SK-N-SH treated with all-trans-retinoic acid at 6 μM for 48 hours (cell line): ENCODE data around the gene SSBP2.

Experiments used
- ATAC-seq: fragments of 200-7000 bp; cut with Tn5 transposase; 3 replicates; pipeline ENCODE4 v1.9.1; 2020; ENCODE audit warnings: mild to moderate bottlenecking, moderate library complexity
- ARNTL ChIP-seq: fragments of 450-650 bp; formaldehyde crosslinking; IDR thresholded peaks from 2 replicates; pipeline ENCODE4 v1.5.0; 2020; ENCODE audit warnings: low read depth, mild to moderate bottlenecking, moderate library complexity, borderline replicate concordance
- BACH2 ChIP-seq: fragments of 250-450 bp; sonication (Bioruptor Pico); IDR thresholded peaks from 2 replicates; pipeline ENCODE4 v1.9.0; 2021; ENCODE audit warnings: mild to moderate bottlenecking, borderline replicate concordance
- CSDC2 ChIP-seq: fragments of 250-450 bp; sonication (Bioruptor Pico); IDR thresholded peaks from 2 replicates; pipeline ENCODE4 v1.5.0; 2020; ENCODE audit warnings: mild to moderate bottlenecking, moderate library complexity
- CSRNP3 ChIP-seq: fragments of 250-450 bp; sonication (Bioruptor Pico); IDR thresholded peaks from 2 replicates; pipeline ENCODE4 v1.5.1; 2021; ENCODE audit warnings: mild to moderate bottlenecking, moderate library complexity
- ESRRG ChIP-seq: fragments of 250-450 bp; sonication (Bioruptor Pico); IDR thresholded peaks from 2 replicates; pipeline ENCODE4 v1.6.1; 2021; ENCODE audit warnings: mild to moderate bottlenecking
- GLIS3 ChIP-seq: fragments of 250-450 bp; sonication (Bioruptor Pico); IDR thresholded peaks from 2 replicates; pipeline ENCODE4 v1.5.0; 2020; ENCODE audit warnings: mild to moderate bottlenecking, moderate library complexity
- ISL1 ChIP-seq: fragments of 250-450 bp; sonication (Bioruptor Pico); IDR thresholded peaks from 2 replicates; pipeline ENCODE4 v2.1.2; 2022; ENCODE audit warnings: mild to moderate bottlenecking, moderate library complexity
- OSR1 ChIP-seq: fragments of 250-450 bp; sonication (Bioruptor Pico); IDR thresholded peaks from 2 replicates; pipeline ENCODE4 v1.8.0; 2022; ENCODE audit warnings: moderate library complexity, mild to moderate bottlenecking, inconsistent platforms
- PATZ1 ChIP-seq: fragments of 250-450 bp; sonication (Bioruptor Pico); IDR thresholded peaks from 2 replicates; pipeline ENCODE4 v1.8.0; 2020; ENCODE audit warnings: mild to moderate bottlenecking, moderate library complexity, borderline replicate concordance
- POU6F1 ChIP-seq: fragments of 250-450 bp; sonication (Bioruptor Pico); IDR thresholded peaks from 2 replicates; pipeline ENCODE4 v1.8.0; 2021; ENCODE audit warnings: low read depth, mild to moderate bottlenecking, moderate library complexity, borderline replicate concordance
- PPARA ChIP-seq: fragments of 250-450 bp; sonication (Bioruptor Pico); IDR thresholded peaks from 2 replicates; pipeline ENCODE4 v1.5.0; 2020; ENCODE audit warnings: mild to moderate bottlenecking, borderline replicate concordance
- RARB ChIP-seq: fragments of 250-450 bp; sonication (Bioruptor Pico); IDR thresholded peaks from 2 replicates; pipeline ENCODE4 v1.8.0; 2021; ENCODE audit warnings: mild to moderate bottlenecking, moderate library complexity
- SNAI2 ChIP-seq: fragments of 250-450 bp; sonication (Bioruptor Pico); IDR thresholded peaks from 2 replicates; pipeline ENCODE4 v1.5.0; 2020; ENCODE audit warnings: mild to moderate bottlenecking, moderate library complexity
- TCF4 ChIP-seq: fragments of 250-450 bp; sonication (Bioruptor Pico); IDR thresholded peaks from 2 replicates; pipeline ENCODE4 v1.8.0; 2021; ENCODE audit warnings: mild to moderate bottlenecking, moderate library complexity, borderline replicate concordance
- TOX ChIP-seq: fragments of 250-450 bp; sonication (Bioruptor Pico); IDR thresholded peaks from 2 replicates; pipeline ENCODE4 v1.8.0; 2021; ENCODE audit warnings: mild to moderate bottlenecking, moderate library complexity, borderline replicate concordance
- ZC3H10 ChIP-seq: fragments of 250-450 bp; sonication (Bioruptor Pico); IDR thresholded peaks from 2 replicates; pipeline ENCODE4 v1.5.1; 2021; ENCODE audit warnings: mild to moderate bottlenecking, moderate library complexity
- ZFP3 ChIP-seq: fragments of 250-450 bp; sonication (Bioruptor Pico); IDR thresholded peaks from 2 replicates; pipeline ENCODE4 v1.5.0; 2020; ENCODE audit warnings: mild to moderate bottlenecking, moderate library complexity
- ZFP30 ChIP-seq: fragments of 450-650 bp; formaldehyde crosslinking; IDR thresholded peaks from 2 replicates; pipeline ENCODE4 v1.5.0; 2022; ENCODE audit warnings: mild to moderate bottlenecking, moderate library complexity
- ZNF565 ChIP-seq: fragments of 450-650 bp; formaldehyde crosslinking; conservative IDR thresholded peaks from 2 replicates; pipeline ENCODE4 v1.5.0; 2020; ENCODE audit warnings: low read depth, mild to moderate bottlenecking, moderate library complexity
- ZNF70 ChIP-seq: fragments of 450-650 bp; formaldehyde crosslinking; IDR thresholded peaks from 2 replicates; pipeline ENCODE4 v1.5.0; 2020; ENCODE audit warnings: mild to moderate bottlenecking, moderate library complexity
- ZNF8 ChIP-seq: fragments of 450-650 bp; formaldehyde crosslinking; IDR thresholded peaks from 2 replicates; pipeline ENCODE4 v1.5.0; 2020; ENCODE audit warnings: mild to moderate bottlenecking, moderate library complexity
- TF ChIP-seq, protein P1 (sequence below): fragments of 250-450 bp; sonication (Bioruptor Pico); IDR thresholded peaks from 2 replicates; pipeline ENCODE4 v1.5.0; 2020; ENCODE audit warnings: mild to moderate bottlenecking, moderate library complexity
- TF ChIP-seq, protein P2 (sequence below): fragments of 250-450 bp; sonication (Bioruptor Pico); IDR thresholded peaks from 2 replicates; pipeline ENCODE4 v1.5.1; 2020; ENCODE audit warnings: low read depth, mild to moderate bottlenecking, moderate library complexity

The SSBP2 gene

DNA sequence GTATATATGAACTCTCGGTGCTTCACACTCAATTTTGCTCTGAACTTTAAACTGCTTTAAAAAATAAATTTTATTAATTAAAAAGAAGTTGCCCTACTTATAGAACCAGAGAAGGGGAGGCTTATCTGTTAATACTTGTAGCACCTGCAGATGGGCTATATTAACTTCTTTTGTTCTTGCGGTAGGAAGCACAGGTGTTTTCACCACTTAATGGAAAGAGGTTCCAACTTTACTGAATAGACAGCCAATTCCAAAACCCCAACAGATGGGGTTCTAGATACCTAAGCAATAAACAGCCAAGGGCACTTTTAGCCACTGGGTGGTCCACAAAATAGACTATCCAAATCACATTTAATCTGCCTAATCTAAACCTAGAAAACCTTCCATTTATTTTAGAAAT, 65.4 kb downstream of the SSBP2 start:
- TF ChIP-seq CSDC2 (CRISPR knock-in tag) (no peak), TCF4 (no peak), ZNF70 (no peak), PPARA (CRISPR knock-in tag) (no peak), ZFP30 (CRISPR knock-in tag) (no peak), ARNTL (CRISPR knock-in tag) (no peak), RARB (CRISPR knock-in tag) (no peak), ZC3H10 (CRISPR knock-in tag) (no peak), POU6F1 (CRISPR knock-in tag) (no peak), ZFP3 (CRISPR knock-in tag) (no peak), CSRNP3 (CRISPR knock-in tag) (no peak), GLIS3 (CRISPR knock-in tag) (no peak), OSR1 (CRISPR knock-in tag) (no peak), ISL1 (CRISPR knock-in tag) (no peak), ZNF565 (CRISPR knock-in tag) (no peak), ZNF8 (CRISPR knock-in tag) (no peak), SNAI2 (no peak), BACH2 (CRISPR knock-in tag) (no peak)
- TF ChIP-seq, protein P1, sequence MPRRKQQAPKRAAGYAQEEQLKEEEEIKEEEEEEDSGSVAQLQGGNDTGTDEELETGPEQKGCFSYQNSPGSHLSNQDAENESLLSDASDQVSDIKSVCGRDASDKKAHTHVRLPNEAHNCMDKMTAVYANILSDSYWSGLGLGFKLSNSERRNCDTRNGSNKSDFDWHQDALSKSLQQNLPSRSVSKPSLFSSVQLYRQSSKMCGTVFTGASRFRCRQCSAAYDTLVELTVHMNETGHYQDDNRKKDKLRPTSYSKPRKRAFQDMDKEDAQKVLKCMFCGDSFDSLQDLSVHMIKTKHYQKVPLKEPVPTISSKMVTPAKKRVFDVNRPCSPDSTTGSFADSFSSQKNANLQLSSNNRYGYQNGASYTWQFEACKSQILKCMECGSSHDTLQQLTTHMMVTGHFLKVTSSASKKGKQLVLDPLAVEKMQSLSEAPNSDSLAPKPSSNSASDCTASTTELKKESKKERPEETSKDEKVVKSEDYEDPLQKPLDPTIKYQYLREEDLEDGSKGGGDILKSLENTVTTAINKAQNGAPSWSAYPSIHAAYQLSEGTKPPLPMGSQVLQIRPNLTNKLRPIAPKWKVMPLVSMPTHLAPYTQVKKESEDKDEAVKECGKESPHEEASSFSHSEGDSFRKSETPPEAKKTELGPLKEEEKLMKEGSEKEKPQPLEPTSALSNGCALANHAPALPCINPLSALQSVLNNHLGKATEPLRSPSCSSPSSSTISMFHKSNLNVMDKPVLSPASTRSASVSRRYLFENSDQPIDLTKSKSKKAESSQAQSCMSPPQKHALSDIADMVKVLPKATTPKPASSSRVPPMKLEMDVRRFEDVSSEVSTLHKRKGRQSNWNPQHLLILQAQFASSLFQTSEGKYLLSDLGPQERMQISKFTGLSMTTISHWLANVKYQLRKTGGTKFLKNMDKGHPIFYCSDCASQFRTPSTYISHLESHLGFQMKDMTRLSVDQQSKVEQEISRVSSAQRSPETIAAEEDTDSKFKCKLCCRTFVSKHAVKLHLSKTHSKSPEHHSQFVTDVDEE: no peak
- TF ChIP-seq, all 23 proteins: peak for 0
- ATAC-seq: no peak

GRCh38 chr5:81679885-81680284, 71.0 kb downstream of the SSBP2 start:
- no peak for ATAC-seq
- TF ChIP-seq, protein P2, sequence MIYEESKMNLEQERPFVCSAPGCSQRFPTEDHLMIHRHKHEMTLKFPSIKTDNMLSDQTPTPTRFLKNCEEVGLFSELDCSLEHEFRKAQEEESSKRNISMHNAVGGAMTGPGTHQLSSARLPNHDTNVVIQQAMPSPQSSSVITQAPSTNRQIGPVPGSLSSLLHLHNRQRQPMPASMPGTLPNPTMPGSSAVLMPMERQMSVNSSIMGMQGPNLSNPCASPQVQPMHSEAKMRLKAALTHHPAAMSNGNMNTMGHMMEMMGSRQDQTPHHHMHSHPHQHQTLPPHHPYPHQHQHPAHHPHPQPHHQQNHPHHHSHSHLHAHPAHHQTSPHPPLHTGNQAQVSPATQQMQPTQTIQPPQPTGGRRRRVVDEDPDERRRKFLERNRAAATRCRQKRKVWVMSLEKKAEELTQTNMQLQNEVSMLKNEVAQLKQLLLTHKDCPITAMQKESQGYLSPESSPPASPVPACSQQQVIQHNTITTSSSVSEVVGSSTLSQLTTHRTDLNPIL (CRISPR knock-in tag): no peak
- TF ChIP-seq PPARA (CRISPR knock-in tag): no peak
- TF ChIP-seq TOX (CRISPR knock-in tag): no peak
- no peak for TF ChIP-seq ZNF8 (CRISPR knock-in tag)
- no peak for TF ChIP-seq PATZ1
- no peak for TF ChIP-seq BACH2 (CRISPR knock-in tag)
- no peak for TF ChIP-seq GLIS3 (CRISPR knock-in tag)
- TF ChIP-seq ZFP3 (CRISPR knock-in tag): no peak
- no peak for TF ChIP-seq CSDC2 (CRISPR knock-in tag)
- no peak for TF ChIP-seq TCF4
- TF ChIP-seq ESRRG (CRISPR knock-in tag): no peak
- no peak for TF ChIP-seq ZNF565 (CRISPR knock-in tag)
- no peak for TF ChIP-seq RARB (CRISPR knock-in tag)
- no peak for TF ChIP-seq ARNTL (CRISPR knock-in tag)
- TF ChIP-seq ZNF70: no peak
- TF ChIP-seq, protein P1: no peak
- TF ChIP-seq CSRNP3 (CRISPR knock-in tag): no peak
- no peak for TF ChIP-seq OSR1 (CRISPR knock-in tag)
- TF ChIP-seq ISL1 (CRISPR knock-in tag): no peak
